ENCODE data around the gene AUTS2. TPM values are rescaled to one million over a fixed set of nuclear protein-coding genes. Genes with fewer than 3 reads are reported as not detected.

Gene AUTS2
- total and polyA plus RNA-seq, 10 of the 15 experiments (the other 5 are each of a cell fraction or from before 2014, with no cell fraction given): 6.4 to 55.6 (median 21.6) TPM

GRCh38 chr7:69946901-69947300 lies 348.6 kb downstream of the AUTS2 start:
- in situ Hi-C loops (cut with MboI): no loop called here
- SMC1A ChIA-PET (ENCODE audit: uncharacterized antibody, unreplicated experiment): interaction anchor here (1.3 kb wide), 1 partner anchor 8 kb away, joined by 4 read pairs; no protein-coding TSS in a partner anchor

More at GRCh38 chr7:69946901-69947300, 348.6 kb downstream of the AUTS2 start:
- H3K79me2 ChIP-seq (ENCODE audit: control insufficient read depth, insufficient read depth, low read length): no peaks in the 10 kb centered on the region; the same call in none of the 2 replicates
- H2AFZ ChIP-seq (ENCODE audit: control insufficient read depth, low read depth, low read length): no peak overlapping the region
- POLR2A ChIA-PET: interaction anchor here (1.0 kb wide), 1 partner anchor 16 kb away, joined by 3 read pairs; no protein-coding TSS in a partner anchor
- H3K9me3 ChIP-seq (replicated peaks; ENCODE audit: control insufficient read depth, insufficient read depth, low read length): no peaks in the 10 kb centered on the region; the same call in 2 of the 3 replicates
- no peak for ATAC-seq
- RAD21 ChIA-PET (ENCODE audit: unreplicated experiment): no interaction called here
- H3K27ac ChIP-seq (ENCODE audit: control insufficient read depth, insufficient read depth): no peak overlapping the region
- H4K20me1 ChIP-seq (ENCODE audit: control insufficient read depth, insufficient read depth): no peaks in the 10 kb centered on the region
- H3K27me3 ChIP-seq (replicated peaks in 1 of 2; ENCODE audit: control insufficient read depth in 2 of 2, insufficient read depth in 2 of 2, low read length in 1 of 2): no peaks in the 10 kb centered on the region
- no peak for TF ChIP-seq E2F8 (IDR thresholded peaks at IDR 0.05; ENCODE audit: low read depth, partially characterized antibody)
- no peak overlapping the region for H3K9ac ChIP-seq (ENCODE audit: control insufficient read depth, insufficient read depth, low read length)
- no peak for DNase-seq (ENCODE audit: low read depth, low spot score)
- FAIRE-seq: no peak
- 68% methylated on average over 5 of the region's 5 CpGs for WGBS (ENCODE audit: insufficient coverage, insufficient replicate concordance, low lambda C conversion rate, missing lambda C conversion rate)
- no peak overlapping the region for H3K4me3 ChIP-seq
- no TSS peak for BruUV-seq (replicated peaks)
- no peak overlapping the region for H3K4me2 ChIP-seq (ENCODE audit: control insufficient read depth, insufficient read depth)
- CTCF ChIA-PET: no interaction called here
- no peaks in the 10 kb centered on the region for H3K36me3 ChIP-seq (ENCODE audit: control insufficient read depth in 2 of 2, insufficient read depth in 2 of 2, low read length in 1 of 2)
- intact Hi-C loops (cut with micrococcal nuclease; ENCODE audit: unreplicated experiment): no loop called here
- H3K4me1 ChIP-seq (ENCODE audit: control insufficient read depth, insufficient read depth, low read length): peaks cover 3% of the 10 kb centered on the region

Data from GM12878 (cell line).